ENCODE measurements around the gene PLXNA4.

Gene PLXNA4

DNA sequence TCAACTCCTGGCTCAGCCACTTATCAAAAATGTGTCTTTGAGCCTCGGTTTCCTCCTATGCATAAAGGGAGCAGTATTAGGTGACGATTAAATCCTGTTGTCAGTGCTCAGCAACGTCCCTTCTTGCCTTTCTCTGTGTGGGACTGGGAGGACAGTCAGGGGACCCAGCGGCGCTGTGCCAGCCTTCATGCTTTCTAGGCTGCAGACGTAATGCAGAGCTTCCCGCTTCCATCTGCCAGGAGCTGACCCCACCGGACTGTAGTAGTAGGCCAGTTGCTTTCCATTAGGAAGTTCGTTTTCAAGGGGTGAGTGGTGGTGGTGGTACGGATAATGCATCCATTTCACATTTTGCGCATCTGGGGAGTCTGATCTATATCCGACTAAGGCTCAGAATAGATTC, 321.8 kb downstream of the PLXNA4 start:
- H3K4me1 Mint-ChIP-seq: no peaks in the 10 kb centered on the region
- ATAC-seq (no peak), DNase-seq (ENCODE audit: low spot score in 2 of 2) (no peak)
- no peak overlapping the region for H3K4me3 Mint-ChIP-seq
- H3K27ac Mint-ChIP-seq: no peak overlapping the region
- H3K9me3 Mint-ChIP-seq: no peaks in the 10 kb centered on the region
- H3K36me3 Mint-ChIP-seq: no peaks in the 10 kb centered on the region

DNA sequence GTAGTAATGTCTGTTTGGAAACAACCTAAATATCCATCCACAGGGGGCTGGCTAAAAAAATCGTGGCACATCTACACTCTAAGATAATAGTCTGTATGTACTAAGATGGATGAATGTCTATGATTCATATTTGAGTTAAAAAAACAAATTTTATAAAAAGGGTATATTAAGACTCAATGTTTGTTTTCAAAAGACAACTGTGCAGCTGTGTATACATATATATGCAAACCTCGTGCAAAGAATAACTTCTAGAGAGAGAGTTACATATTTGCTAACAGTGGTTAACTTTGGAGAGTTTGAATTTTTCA, 323.5 kb downstream of the PLXNA4 start:
- no peaks in the 10 kb centered on the region for H3K4me1 Mint-ChIP-seq
- no peak overlapping the region for H3K27ac Mint-ChIP-seq
- no peak for DNase-seq (ENCODE audit: low spot score in 2 of 2)
- no peaks in the 10 kb centered on the region for H3K36me3 Mint-ChIP-seq
- H3K4me3 Mint-ChIP-seq: no peak overlapping the region
- ATAC-seq: no peak
- peaks cover 3% of the 10 kb centered on the region for H3K9me3 Mint-ChIP-seq

DNA sequence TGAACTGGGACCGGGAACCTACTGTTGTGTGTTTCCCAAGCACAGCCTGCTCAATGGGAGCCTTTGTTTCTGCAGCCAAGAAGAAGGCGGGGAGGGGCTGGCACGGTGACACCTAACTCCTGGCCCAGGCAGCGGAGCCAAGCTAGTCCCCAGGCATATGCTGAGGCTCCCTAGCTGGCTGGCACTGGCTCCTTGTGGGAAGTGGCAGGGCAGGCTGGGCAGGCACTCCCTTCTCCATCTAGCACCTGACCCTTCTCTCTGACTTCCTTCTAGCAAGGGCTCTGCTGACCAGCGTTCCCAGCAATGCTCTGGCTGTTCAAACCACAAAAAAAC, 325.0 kb downstream of the PLXNA4 start:
- H3K36me3 Mint-ChIP-seq: no peaks in the 10 kb centered on the region
- H3K4me3 Mint-ChIP-seq: no peak overlapping the region
- DNase-seq (ENCODE audit: low spot score in 2 of 2) (no peak), ATAC-seq (no peak)
- H3K27ac Mint-ChIP-seq: no peak overlapping the region
- no peaks in the 10 kb centered on the region for H3K4me1 Mint-ChIP-seq
- H3K9me3 Mint-ChIP-seq: peaks cover 3% of the 10 kb centered on the region

DNA sequence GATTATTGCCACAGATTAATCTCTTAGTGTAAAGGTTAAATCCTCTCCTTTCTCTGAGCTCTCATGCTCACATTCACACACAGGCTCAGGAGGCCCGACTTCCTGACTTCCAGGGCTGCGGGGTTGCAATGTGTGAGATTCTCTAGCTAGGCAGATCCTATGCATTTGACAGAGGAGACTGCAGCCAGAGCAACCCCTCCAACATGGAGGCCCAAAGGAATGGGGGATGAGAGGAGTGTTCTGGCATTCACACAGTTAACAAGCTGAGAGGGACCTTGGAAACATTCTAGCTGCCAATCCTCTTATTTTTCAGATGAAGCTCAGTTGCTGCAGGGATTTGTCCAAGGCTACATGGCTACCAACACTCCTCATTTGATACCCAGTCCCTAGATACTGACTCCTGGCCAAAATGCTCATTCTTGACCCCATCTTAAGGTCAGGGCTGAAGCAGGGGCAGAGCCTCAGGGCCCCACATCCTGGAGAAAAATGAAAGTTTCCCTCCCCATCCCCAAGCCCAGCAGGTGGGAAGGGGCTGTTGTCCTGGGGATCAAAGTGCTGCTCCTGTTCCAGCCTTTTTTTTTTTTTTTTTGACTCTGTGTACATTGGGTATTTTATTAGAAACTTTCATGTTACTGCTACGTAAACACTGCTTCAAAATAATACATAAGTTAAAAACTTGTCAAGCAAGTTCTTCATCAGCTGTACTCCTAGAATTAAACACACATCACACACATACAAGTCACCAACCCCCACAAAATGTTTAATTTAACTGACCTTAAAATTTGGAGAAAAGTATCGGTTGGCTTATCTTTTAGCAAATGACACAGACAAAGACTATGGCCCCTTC, 325.6 kb downstream of the PLXNA4 start:
- no peak for DNase-seq (ENCODE audit: low spot score in 2 of 2)
- ATAC-seq: no peak
- H3K9me3 Mint-ChIP-seq: peaks cover 3% of the 10 kb centered on the region
- H3K4me1 Mint-ChIP-seq: no peaks in the 10 kb centered on the region
- no peak overlapping the region for H3K4me3 Mint-ChIP-seq
- H3K36me3 Mint-ChIP-seq: no peaks in the 10 kb centered on the region
- no peak overlapping the region for H3K27ac Mint-ChIP-seq

DNA sequence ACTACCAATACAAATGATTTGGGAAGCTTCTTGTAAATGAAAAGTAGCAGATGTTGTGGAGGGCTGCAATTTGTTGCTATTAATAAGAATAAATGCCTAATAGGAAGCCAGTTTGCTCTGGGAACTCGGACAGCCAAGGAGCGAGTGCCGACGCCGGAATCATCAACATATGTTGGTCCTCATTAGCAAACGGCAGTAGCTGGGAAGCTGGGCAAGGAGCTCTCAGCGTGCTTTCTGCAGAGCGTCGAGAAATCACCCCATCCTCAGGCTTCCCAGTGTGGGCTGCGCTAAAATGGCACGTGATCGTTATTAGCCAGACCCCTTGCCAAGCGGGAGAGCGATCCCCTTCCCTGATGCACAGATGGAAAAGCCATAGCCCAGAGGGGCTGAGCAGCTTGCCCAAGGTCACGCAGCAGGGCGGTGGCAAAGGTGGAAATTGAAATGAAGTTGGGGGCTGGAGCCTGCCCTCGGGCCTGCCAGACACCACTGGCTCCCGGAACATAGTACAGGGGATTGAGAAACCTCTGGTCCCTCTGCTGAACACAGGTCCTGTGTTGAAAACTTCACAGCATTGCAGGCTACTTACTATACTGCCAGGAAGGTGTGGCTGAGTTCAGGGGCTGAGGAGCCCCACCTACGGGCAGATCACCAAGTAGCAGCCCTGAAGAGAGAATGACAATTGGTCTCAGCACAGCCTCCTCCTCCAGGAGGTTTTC, 326.9 kb downstream of the PLXNA4 start:
- no peaks in the 10 kb centered on the region for H3K4me1 Mint-ChIP-seq
- no peak overlapping the region for H3K27ac Mint-ChIP-seq
- H3K36me3 Mint-ChIP-seq: no peaks in the 10 kb centered on the region
- DNase-seq (ENCODE audit: low spot score in 2 of 2) (no peak), ATAC-seq (no peak)
- peaks cover 3% of the 10 kb centered on the region for H3K9me3 Mint-ChIP-seq
- H3K4me3 Mint-ChIP-seq: no peak overlapping the region

DNA sequence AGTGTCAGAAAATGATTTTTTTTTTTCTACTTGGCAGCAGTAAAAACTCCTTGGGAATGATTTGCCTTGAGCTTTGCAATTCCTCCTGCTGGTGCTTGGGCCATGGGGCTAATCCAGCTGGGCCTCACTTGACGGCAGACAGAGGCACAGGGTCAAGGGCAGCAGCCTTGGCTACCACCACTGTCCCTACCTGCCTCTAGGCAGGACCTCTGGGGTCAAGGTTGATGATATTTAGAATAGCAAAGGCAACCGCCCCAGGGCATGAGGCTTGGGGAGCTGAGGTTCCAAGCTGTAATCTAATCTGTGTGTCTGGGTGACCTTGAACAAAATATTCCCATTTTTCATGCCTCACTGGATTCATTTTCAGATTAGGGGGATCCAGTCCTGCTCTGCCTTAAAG, 327.4 kb downstream of the PLXNA4 start:
- ATAC-seq: no peak
- peaks cover 3% of the 10 kb centered on the region for H3K9me3 Mint-ChIP-seq
- H3K27ac Mint-ChIP-seq: no peak overlapping the region
- DNase-seq (ENCODE audit: low spot score in 2 of 2): no peak
- no peaks in the 10 kb centered on the region for H3K4me1 Mint-ChIP-seq
- H3K36me3 Mint-ChIP-seq: no peaks in the 10 kb centered on the region
- H3K4me3 Mint-ChIP-seq: no peak overlapping the region

DNA sequence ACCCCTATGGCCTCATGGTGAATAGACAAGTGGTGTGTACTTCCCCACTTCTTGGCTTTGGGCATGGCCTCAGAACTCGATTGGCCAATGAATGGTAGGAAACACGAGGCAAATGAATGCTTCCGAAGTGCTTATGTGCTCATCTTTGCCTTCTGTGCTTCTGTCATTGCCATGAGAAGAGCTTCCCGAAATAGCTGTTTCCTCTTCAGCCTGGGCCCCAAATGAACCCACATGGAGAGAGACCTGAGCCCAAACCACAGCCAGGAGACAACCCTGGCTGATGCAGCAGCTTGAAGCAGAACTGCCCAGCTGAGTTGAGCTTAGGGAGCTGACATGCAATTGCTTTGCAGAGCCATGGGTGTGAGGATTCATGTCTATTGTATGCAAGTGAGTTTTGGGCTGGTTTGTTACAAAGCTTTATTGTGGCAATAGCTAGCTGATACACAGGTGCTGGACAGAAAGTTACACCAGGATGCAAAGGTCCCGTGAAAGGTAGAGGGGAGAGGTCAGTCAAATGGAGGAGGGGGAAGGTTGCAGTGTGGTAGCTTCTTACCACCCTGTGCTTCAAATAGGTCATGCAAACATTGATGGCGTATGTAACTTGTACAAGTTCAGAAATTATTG, 328.2 kb downstream of the PLXNA4 start:
- H3K4me1 Mint-ChIP-seq: no peaks in the 10 kb centered on the region
- no peaks in the 10 kb centered on the region for H3K36me3 Mint-ChIP-seq
- H3K27ac Mint-ChIP-seq: no peak overlapping the region
- peaks cover 3% of the 10 kb centered on the region for H3K9me3 Mint-ChIP-seq
- no peak overlapping the region for H3K4me3 Mint-ChIP-seq
- DNase-seq (ENCODE audit: low spot score in 2 of 2): no peak
- ATAC-seq: no peak

DNA sequence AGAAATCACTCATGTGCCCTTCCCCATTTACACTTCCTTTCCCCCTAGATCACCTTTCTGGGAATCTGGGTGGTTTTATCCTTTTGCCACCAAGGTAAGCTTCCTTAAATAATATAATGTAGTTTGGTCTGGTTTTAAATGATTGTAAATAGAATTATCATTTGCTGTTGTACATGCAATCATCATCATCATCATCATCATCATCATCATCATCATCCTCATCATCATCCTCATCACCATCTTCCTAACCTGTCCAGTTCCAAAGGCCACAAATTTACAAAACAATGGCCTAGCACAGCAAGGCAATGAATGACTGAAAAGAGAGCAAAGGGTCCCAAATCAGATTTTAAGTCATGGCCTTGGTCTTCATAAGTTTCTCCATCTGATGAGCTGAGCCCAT, 329.7 kb downstream of the PLXNA4 start:
- H3K4me1 Mint-ChIP-seq: no peaks in the 10 kb centered on the region
- no peak overlapping the region for H3K4me3 Mint-ChIP-seq
- H3K36me3 Mint-ChIP-seq: no peaks in the 10 kb centered on the region
- DNase-seq (ENCODE audit: low spot score in 2 of 2) (no peak), ATAC-seq (no peak)
- no peak overlapping the region for H3K27ac Mint-ChIP-seq
- H3K9me3 Mint-ChIP-seq: peaks cover 3% of the 10 kb centered on the region

DNA sequence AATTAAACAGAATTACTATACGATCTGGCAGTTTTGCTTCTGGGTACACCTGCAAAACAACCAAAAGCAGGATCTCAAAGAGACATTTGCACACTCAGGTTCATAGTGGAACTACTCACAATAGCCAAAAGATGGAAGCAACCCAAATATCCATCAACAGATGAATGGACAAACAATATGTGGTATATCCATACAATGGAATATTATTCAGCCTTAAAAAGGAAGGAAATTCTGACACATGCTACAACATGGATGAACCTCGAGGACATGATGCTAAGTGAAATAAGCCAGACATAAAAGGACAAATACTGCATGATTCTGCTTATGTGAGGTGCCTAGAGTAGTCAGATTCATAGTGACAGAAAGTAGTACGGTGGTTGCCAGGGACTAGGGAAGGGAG, 330.7 kb downstream of the PLXNA4 start:
- H3K27ac Mint-ChIP-seq: no peak overlapping the region
- H3K36me3 Mint-ChIP-seq: no peaks in the 10 kb centered on the region
- no peak overlapping the region for H3K4me3 Mint-ChIP-seq
- no peak for ATAC-seq
- no peaks in the 10 kb centered on the region for H3K4me1 Mint-ChIP-seq
- no peak for DNase-seq (ENCODE audit: low spot score in 2 of 2)
- peaks cover 3% of the 10 kb centered on the region for H3K9me3 Mint-ChIP-seq

DNA sequence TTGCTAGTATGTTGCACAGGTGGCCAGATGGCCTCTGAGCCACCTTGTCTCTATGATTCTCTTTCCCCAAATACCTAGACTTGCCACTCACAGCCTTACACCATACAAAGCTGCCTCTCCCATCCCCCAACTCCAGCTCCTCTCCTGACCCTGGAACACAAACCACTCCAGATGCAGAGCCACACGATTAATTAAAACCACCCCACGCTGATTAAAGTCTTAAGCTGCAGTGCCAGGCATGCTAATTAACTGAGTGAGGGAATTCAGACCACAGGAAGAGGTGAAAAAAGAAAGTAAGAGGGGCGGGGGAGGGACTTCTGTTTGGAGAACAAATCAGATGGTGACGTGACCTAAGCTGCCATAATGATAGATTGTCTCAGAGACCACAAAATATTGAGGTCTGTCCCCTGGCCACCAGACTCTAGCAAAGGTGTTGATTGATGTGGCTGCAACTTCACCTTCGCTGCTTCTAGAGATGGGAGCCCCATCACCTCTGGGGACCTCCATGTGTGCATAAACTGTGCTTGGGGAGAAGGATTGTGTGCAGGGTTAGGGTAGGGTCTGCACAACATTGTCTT, 331.3 kb downstream of the PLXNA4 start:
- DNase-seq (ENCODE audit: low spot score in 2 of 2) (no peak), ATAC-seq (no peak)
- Mint-ChIP-seq H3K36me3 (no peaks in the 10 kb centered on the region), H3K4me3 (no peak overlapping the region), H3K9me3 (peaks cover 3% of the 10 kb centered on the region), H3K4me1 (no peaks in the 10 kb centered on the region), H3K27ac (no peak overlapping the region)

DNA sequence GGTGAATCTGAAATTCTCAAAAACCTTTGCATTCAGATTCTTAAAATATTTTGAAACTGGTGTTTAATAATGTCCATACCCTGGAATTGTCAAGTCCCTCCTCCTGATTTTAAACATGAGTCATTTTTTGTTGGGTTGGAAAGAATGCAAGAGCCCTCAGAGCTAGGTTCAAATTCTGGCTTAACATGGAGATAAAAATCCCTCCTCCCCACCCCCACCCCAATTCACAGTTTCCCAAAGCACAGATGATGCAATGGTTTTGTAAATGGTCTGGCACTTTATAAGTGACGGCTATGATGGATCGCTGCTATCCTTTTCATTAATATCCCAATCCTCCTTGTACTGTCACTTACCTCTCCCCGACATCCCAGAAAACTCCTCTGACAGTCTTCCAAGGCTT, 332.8 kb downstream of the PLXNA4 start:
- ATAC-seq: no peak
- Mint-ChIP-seq H3K9me3 (peaks cover 3% of the 10 kb centered on the region), H3K27ac (no peak overlapping the region), H3K36me3 (no peaks in the 10 kb centered on the region), H3K4me1 (no peaks in the 10 kb centered on the region), H3K4me3 (no peak overlapping the region)
- no peak for DNase-seq (ENCODE audit: low spot score in 2 of 2)

DNA sequence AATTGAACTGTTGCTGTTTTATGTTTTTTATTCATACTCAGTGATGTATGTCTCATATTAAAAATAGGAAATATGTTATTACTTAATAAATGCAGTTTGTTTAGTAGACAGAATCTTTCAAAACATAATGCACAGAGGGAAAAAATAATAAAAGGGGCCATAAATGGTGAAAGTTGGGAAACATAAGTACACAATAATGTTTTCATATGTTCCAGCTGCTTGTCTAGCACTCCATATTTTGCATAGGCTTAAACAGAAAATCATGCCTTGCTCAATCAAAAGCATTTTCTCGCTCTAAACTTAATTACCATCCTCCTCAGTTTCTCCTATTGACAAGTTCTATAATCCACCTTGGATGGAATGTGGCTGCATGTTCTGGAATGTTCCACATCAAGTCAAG, 333.2 kb downstream of the PLXNA4 start:
- no peak for ATAC-seq
- Mint-ChIP-seq H3K4me1 (no peaks in the 10 kb centered on the region), H3K9me3 (peaks cover under 1% of the 10 kb centered on the region), H3K4me3 (no peak overlapping the region), H3K27ac (no peak overlapping the region), H3K36me3 (no peaks in the 10 kb centered on the region)
- no peak for DNase-seq (ENCODE audit: low spot score in 2 of 2)

DNA sequence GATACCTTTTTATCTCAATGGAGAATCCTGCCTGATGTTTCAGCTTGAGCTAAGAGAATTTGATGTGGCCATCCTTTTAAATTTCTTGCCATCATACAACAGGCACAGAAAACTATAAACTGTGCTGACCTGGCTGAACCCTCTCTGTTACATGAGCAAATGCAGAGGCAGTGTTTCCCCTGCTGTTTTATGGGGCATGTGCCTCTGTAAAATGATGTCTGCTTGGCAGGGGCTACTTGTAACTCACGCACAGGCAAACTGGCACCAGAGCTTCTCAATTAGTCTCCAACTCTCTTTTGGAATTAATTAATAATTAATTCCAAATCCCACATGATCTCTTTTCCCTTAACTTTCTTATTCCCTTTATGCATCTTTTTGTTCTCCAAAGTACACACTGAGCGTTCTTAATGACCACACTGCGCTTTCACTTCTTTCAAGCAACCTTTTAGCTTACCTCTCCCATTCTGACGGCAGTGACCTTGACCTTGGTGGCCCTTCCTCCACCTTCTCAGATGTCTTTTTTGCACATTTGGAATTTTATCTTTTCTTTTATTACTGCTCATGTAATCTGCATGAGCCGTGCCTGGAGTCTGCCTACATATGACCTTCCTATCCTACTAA, 334.0 kb downstream of the PLXNA4 start:
- no peak for DNase-seq (ENCODE audit: low spot score in 2 of 2)
- Mint-ChIP-seq H3K36me3 (no peaks in the 10 kb centered on the region), H3K4me1 (no peaks in the 10 kb centered on the region), H3K9me3 (no peaks in the 10 kb centered on the region), H3K4me3 (no peak overlapping the region), H3K27ac (no peak overlapping the region)
- ATAC-seq: no peak

DNA sequence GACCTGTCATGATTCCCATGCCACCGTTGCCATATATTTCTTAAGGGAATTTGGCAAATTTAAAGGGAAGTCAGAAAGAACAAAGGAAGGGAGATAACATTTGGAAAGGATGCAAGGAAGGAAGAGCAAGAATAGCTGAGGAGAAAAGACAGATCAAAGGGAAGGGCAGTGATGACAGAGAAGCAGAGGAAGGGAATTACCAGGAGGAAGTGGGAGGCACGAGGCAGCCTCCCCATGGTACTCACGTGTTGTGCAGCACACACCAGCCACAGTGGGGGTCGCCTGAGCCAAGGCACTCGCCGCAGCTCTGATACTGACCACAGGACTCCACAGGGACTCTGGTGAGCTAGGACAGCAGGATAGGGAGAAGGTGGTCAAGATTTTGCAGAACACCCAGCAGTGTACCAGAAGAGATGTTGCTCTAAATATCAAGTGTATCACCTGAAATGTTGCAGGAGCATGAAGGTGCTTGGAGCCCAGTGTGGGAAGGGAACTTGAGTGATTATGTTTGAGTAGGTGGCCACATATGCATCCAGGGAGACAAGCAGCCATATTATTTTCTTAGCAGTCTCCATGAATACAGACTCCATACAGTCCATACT, 335.3 kb downstream of the PLXNA4 start:
- DNase-seq (ENCODE audit: low spot score in 2 of 2) (no peak), ATAC-seq (no peak)
- no peaks in the 10 kb centered on the region for H3K36me3 Mint-ChIP-seq
- no peak overlapping the region for H3K4me3 Mint-ChIP-seq
- no peak overlapping the region for H3K27ac Mint-ChIP-seq
- no peaks in the 10 kb centered on the region for H3K4me1 Mint-ChIP-seq
- H3K9me3 Mint-ChIP-seq: no peaks in the 10 kb centered on the region

DNA sequence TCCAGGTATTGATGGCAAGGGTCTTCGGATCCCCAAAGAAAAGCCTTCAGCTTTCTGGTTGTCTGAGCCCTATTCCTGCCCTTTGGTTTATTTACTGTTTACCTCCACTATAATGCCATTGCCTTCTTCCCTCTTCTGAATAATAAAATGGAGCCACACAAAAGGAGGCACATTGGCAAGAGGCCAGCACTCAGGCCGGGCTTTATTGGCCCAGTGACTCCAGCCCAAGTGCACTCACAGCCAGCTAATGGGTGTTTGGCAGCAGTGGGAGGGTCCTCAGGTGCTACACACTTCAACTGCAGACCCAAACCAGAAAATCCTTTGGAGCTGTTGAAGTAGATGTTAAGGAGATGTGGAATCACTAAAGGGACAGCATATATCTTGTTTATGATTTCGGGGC, 336.0 kb downstream of the PLXNA4 start:
- ATAC-seq: no peak
- H3K9me3 Mint-ChIP-seq: no peaks in the 10 kb centered on the region
- no peak overlapping the region for H3K4me3 Mint-ChIP-seq
- no peak for DNase-seq (ENCODE audit: low spot score in 2 of 2)
- no peak overlapping the region for H3K27ac Mint-ChIP-seq
- no peaks in the 10 kb centered on the region for H3K36me3 Mint-ChIP-seq
- H3K4me1 Mint-ChIP-seq: no peaks in the 10 kb centered on the region
